ENCODE data around the gene ABCF1. TPM values are rescaled to one million over a fixed set of nuclear protein-coding genes. Genes with fewer than 3 reads are reported as not detected.
"Not testable (repeated sequence)": the region's sequence is repeated elsewhere in the genome, so short reads cannot be mapped to it uniquely, and the experiment has no call there.

ABCF1 gene
- total RNA-seq, 1 donor from 2014 or later: 93.7 TPM

GRCh38 chr6:30589754-30590358, 18.6 kb downstream of the ABCF1 start:
- H3K9me3 Mint-ChIP-seq: no peaks in the 10 kb centered on the region
- no peak for DNase-seq (ENCODE audit: low read depth, low spot score)
- H3K27me3 Mint-ChIP-seq (ENCODE audit: low read depth): no peaks in the 10 kb centered on the region
- H3K27ac Mint-ChIP-seq (ENCODE audit: unreplicated experiment): no peak overlapping the region
- peaks cover 31% of the 10 kb centered on the region for H3K36me3 Mint-ChIP-seq (ENCODE audit: low read depth)
- no peak overlapping the region for H3K4me3 Mint-ChIP-seq
- H3K4me1 Mint-ChIP-seq: no peaks in the 10 kb centered on the region
- TF ChIP-seq CTCF (conservative IDR thresholded peaks at IDR 0.05): no peak

- no peak for TF ChIP-seq CTCF (conservative IDR thresholded peaks at IDR 0.05)
- no peak overlapping the region for H3K27ac Mint-ChIP-seq (ENCODE audit: unreplicated experiment)
- peaks cover 28% of the 10 kb centered on the region for H3K36me3 Mint-ChIP-seq (ENCODE audit: low read depth)
- H3K9me3 Mint-ChIP-seq: no peaks in the 10 kb centered on the region
- H3K4me3 Mint-ChIP-seq: no peak overlapping the region
- no peaks in the 10 kb centered on the region for H3K27me3 Mint-ChIP-seq (ENCODE audit: low read depth)
- H3K4me1 Mint-ChIP-seq: no peaks in the 10 kb centered on the region
- DNase-seq (ENCODE audit: low read depth, low spot score): no peak
These were observed 19.3 kb downstream of the ABCF1 start for GRCh38 chr6:30590509-30590908.

GRCh38 chr6:30591008-30591407, 19.8 kb downstream of the ABCF1 start:
- no peaks in the 10 kb centered on the region for H3K27me3 Mint-ChIP-seq (ENCODE audit: low read depth)
- H3K4me1 Mint-ChIP-seq: no peaks in the 10 kb centered on the region
- peaks cover 26% of the 10 kb centered on the region for H3K36me3 Mint-ChIP-seq (ENCODE audit: low read depth)
- H3K9me3 Mint-ChIP-seq: no peaks in the 10 kb centered on the region
- DNase-seq (ENCODE audit: low read depth, low spot score): no peak
- H3K4me3 Mint-ChIP-seq: no peak overlapping the region
- TF ChIP-seq CTCF (conservative IDR thresholded peaks at IDR 0.05): no peak
- H3K27ac Mint-ChIP-seq (ENCODE audit: unreplicated experiment): no peak overlapping the region

- Mint-ChIP-seq H3K4me3 (no peak overlapping the region), H3K27ac (ENCODE audit: unreplicated experiment) (no peak overlapping the region), H3K36me3 (ENCODE audit: low read depth) (peaks cover 22% of the 10 kb centered on the region), H3K4me1 (peaks cover 3% of the 10 kb centered on the region), H3K9me3 (no peaks in the 10 kb centered on the region), H3K27me3 (ENCODE audit: low read depth) (peaks cover 2% of the 10 kb centered on the region)
- no peak for DNase-seq (ENCODE audit: low read depth, low spot score)
- TF ChIP-seq CTCF (conservative IDR thresholded peaks at IDR 0.05): no peak
These were observed 21.0 kb downstream of the ABCF1 start for GRCh38 chr6:30592287-30592686.

GRCh38 chr6:30597315-30598144, 26.3 kb downstream of the ABCF1 start:
- Mint-ChIP-seq H3K36me3 (ENCODE audit: low read depth) (peaks cover 15% of the 10 kb centered on the region), H3K4me3 (peak overlapping the region; percentile 61)

More at GRCh38 chr6:30597315-30598144, 26.3 kb downstream of the ABCF1 start:
- not testable (repeated sequence) for H3K4me1 Mint-ChIP-seq; H3K27ac Mint-ChIP-seq (ENCODE audit: unreplicated experiment); H3K27me3 Mint-ChIP-seq (ENCODE audit: low read depth); H3K9me3 Mint-ChIP-seq
- peak; percentile 80 for TF ChIP-seq CTCF (conservative IDR thresholded peaks at IDR 0.05)
- peak; percentile 91 for DNase-seq (ENCODE audit: low read depth, low spot score)

Measured in neural crest cell (in vitro differentiated cells).